Activated B cell treated with CpG ODN at 0.5 μM for 24 hours (primary cell): ENCODE data around the gene PLCXD1. TPM values are rescaled to one million over a fixed set of nuclear protein-coding genes. Genes with fewer than 3 reads are reported as not detected.

Source experiments
- ATAC-seq: fragments of 200-7000 bp; cut with Tn5 transposase; one replicate; pipeline ENCODE4 v1.10.0; 2021; ENCODE audit warnings: low read depth, mild to moderate bottlenecking, moderate library complexity
- CTCF ChIA-PET: fragments of 350-600 bp; sonication (Branson Sonifier 250); formaldehyde crosslinking; loops from one replicate; lab custom pipeline; 2021; ENCODE audit warnings: antibody characterized with exemption; lab: Charles Lee
- POLR2A ChIA-PET: fragments of 350-600 bp; sonication (Branson Sonifier 250); formaldehyde crosslinking; loops from one replicate; lab custom pipeline; 2021; ENCODE audit warnings: antibody characterized with exemption; lab: Charles Lee
- DNase-seq: peaks from one replicate; pipeline ENCODE4 v3.0.0; 2022
- H3K27ac Mint-ChIP-seq: one replicate; pipeline ENCODE4 v1.8.0; 2020; ENCODE audit warnings: mixed read lengths
- H3K27me3 Mint-ChIP-seq: one replicate; pipeline ENCODE4 v1.8.0; 2021; ENCODE audit warnings: mixed read lengths
- H3K36me3 Mint-ChIP-seq: one replicate; pipeline ENCODE4 v1.8.0; 2021; ENCODE audit warnings: low read depth, mixed read lengths
- H3K4me1 Mint-ChIP-seq: one replicate; pipeline ENCODE4 v1.8.0; 2021; ENCODE audit warnings: mixed read lengths
- H3K4me3 Mint-ChIP-seq: one replicate; pipeline ENCODE4 v1.8.0; 2020; ENCODE audit warnings: mild to moderate bottlenecking, mixed read lengths
- H3K9me3 Mint-ChIP-seq: one replicate; pipeline ENCODE4 v1.8.0; 2020; ENCODE audit warnings: mixed read lengths
- CTCF ChIP-seq: fragments of 200-600 bp; IDR thresholded peaks from one replicate; pipeline ENCODE4 v1.8.0; 2022; ENCODE audit warnings: antibody characterized with exemption, mild to moderate bottlenecking
- intact Hi-C: fragments of 100-400 bp; cut with micrococcal nuclease; formaldehyde crosslinking; loops from one replicate; pipeline ENCODE4 v1.15.1; 2024
- total RNA-seq: library from RNA; stranded (reverse); gene quantifications from 2 replicates; pipeline ENCODE4 v1.2.3, GENCODE V29; 2022

Gene PLCXD1
- total RNA-seq, 1 donor from 2014 or later: 23.8 TPM

DNA sequence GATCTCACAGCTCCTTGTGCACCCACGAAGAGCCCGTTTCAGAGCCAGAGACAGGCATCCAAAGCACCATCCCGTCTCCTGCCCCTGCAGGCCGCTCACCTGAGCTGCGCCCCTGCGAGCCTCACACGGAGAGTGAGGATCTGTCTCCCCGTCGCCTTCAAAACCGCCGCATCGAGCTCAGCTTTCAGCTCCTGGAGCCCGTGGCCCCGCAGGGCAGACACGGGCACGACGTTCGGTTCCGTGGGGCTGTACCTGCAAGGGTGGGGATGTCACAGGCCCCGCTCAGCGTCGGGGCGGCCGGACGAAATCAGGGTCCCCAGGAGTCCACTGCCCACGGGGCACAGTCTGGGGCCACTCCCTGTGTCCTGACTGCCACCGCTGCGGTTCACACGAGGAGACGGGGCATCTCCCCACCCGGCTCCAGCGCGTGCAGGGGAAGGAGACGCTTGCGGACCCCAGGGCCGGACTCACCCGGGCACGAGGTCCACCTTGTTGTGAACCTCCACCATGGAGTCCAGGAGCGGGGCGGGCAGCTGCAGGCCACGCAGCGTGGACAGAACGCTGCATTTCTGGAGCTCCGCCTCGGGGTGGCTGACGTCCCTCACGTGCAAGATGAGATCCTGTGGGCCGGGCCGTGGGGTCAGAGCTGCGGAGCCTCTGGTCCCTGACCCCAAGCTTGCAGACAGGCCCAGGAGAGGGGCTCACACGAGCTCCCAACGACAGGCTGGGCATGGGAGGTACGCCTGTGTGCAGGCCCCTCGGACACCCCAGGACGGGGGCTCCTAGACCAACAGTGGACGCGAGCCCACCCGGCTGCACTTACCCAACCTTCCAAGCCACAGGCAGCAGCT lies 26.3 kb downstream of the PLCXD1 start:
- no peaks in the 10 kb centered on the region for H3K27me3 Mint-ChIP-seq
- intact Hi-C loops: no loop called here
- ATAC-seq (no peak), DNase-seq (no peak)
- POLR2A ChIA-PET: no interaction called here
- H3K27ac Mint-ChIP-seq: no peak overlapping the region
- H3K9me3 Mint-ChIP-seq: no peaks in the 10 kb centered on the region
- H3K4me1 Mint-ChIP-seq: no peaks in the 10 kb centered on the region
- H3K4me3 Mint-ChIP-seq: no peak overlapping the region
- peaks cover 72% of the 10 kb centered on the region for H3K36me3 Mint-ChIP-seq
- CTCF ChIA-PET: no interaction called here
- TF ChIP-seq CTCF: no peak

DNA sequence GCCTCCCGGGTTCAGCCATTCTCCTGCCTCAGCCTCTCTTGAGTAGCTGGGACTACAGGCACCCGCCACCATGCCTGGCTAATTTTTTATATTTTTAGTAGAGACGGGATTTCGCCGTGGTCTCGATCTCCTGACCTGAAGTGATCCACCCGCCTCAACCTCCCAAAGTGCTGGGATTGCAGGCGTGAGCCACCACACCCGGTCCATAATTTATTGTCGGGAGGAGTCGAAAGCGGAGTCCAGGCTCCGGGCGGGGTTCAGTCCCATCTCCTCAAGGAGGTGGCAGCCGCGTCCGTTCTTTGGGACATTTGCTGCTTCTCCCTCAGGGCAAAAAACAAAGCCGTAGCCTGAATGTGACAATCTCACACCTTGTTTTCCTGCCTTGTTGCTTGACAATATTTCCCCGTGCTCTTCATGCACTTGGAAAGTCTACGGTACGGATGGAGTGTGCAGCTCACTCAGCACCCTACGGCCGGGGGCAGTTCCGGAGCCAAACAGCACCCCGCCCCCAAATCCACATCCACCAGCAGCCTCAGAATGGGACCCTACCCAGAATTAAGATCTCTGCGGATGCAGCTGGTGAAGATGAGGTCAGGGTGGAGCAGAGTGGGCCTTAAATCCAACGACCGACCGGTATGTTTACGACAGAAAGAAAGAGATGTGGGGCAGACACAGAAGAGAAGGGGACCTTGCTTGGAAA lies 27.8 kb downstream of the PLCXD1 start:
- H3K4me3 Mint-ChIP-seq: no peak overlapping the region
- intact Hi-C loops: no loop called here
- H3K4me1 Mint-ChIP-seq: no peaks in the 10 kb centered on the region
- peaks cover 76% of the 10 kb centered on the region for H3K36me3 Mint-ChIP-seq
- DNase-seq (no peak), ATAC-seq (no peak)
- H3K9me3 Mint-ChIP-seq: no peaks in the 10 kb centered on the region
- H3K27ac Mint-ChIP-seq: no peak overlapping the region
- H3K27me3 Mint-ChIP-seq: no peaks in the 10 kb centered on the region
- CTCF ChIA-PET: no interaction called here
- TF ChIP-seq CTCF: no peak
- POLR2A ChIA-PET: no interaction called here

GRCh38 chrX:310621-311155 lies 29.5 kb downstream of the PLCXD1 start:
- DNase-seq: no peak
- Mint-ChIP-seq H3K4me1 (no peaks in the 10 kb centered on the region), H3K36me3 (peaks cover 64% of the 10 kb centered on the region), H3K9me3 (no peaks in the 10 kb centered on the region), H3K27ac (no peak overlapping the region), H3K4me3 (no peak overlapping the region), H3K27me3 (no peaks in the 10 kb centered on the region)
- intact Hi-C loops: no loop called here
- no peak for ATAC-seq
- CTCF ChIA-PET: no interaction called here
- no peak for TF ChIP-seq CTCF
- POLR2A ChIA-PET: no interaction called here

GRCh38 chrX:311156-312129 lies 30.3 kb downstream of the PLCXD1 start:
- no peaks in the 10 kb centered on the region for H3K4me1 Mint-ChIP-seq
- intact Hi-C loops: no loop called here
- H3K27ac Mint-ChIP-seq: no peak overlapping the region
- CTCF ChIA-PET: no interaction called here
- peaks cover 61% of the 10 kb centered on the region for H3K36me3 Mint-ChIP-seq
- no peaks in the 10 kb centered on the region for H3K27me3 Mint-ChIP-seq
- ATAC-seq: no peak
- TF ChIP-seq CTCF: no peak
- no peak overlapping the region for H3K4me3 Mint-ChIP-seq
- POLR2A ChIA-PET: no interaction called here
- DNase-seq: no peak
- H3K9me3 Mint-ChIP-seq: no peaks in the 10 kb centered on the region
